ENCODE results near the gene FXR1. TPM values are rescaled to one million over a fixed set of nuclear protein-coding genes. Genes with fewer than 3 reads are reported as not detected.

FXR1 gene
- 299 and 309 TPM in 2 replicates for total RNA-seq (2013; cell fraction: nucleolus; rRNA removed)
- total RNA-seq (2014; rRNA removed) (116 and 128 TPM in 2 replicates), total RNA-seq (2014; rRNA removed; fragmentation: Illumina TruSeq; extraction: Trizol) (142 and 143 TPM in 2 replicates), total RNA-seq (2021) (108 and 114 TPM in 2 replicates), polyA plus RNA-seq (2011; rRNA removed) (159 and 221 TPM in 2 replicates), polyA plus RNA-seq (2014; fragmentation: Illumina TruSeq; extraction: Trizol) (131 and 164 TPM in 2 replicates), polyA plus RNA-seq (2014; fragmentation: Nextera tagmentation; extraction: Ambion mirVana) (10 to 100 TPM; 46.0 to 62.9 TPM), polyA plus RNA-seq (2014; rRNA removed) (78.2 and 89.1 TPM in 2 replicates), polyA plus RNA-seq (2016; fragmentation: Nextera tagmentation; extraction: Ambion mirVana) (10 to 100 TPM; 38.5 to 39.4 TPM), polyA minus RNA-seq (2011; rRNA and poly(A)+ RNA removed) (167 and 213 TPM in 2 replicates), Bru-seq, nascent RNA (percentile 94 among the genes with signal in this experiment), BruChase-seq, experiment 1, labeled RNA remaining after a 6-hour chase (percentile 93 among the genes with signal in this experiment), BruChase-seq, experiment 2, labeled RNA remaining after a 2-hour chase (percentile 94 among the genes with signal in this experiment)
- polyA plus RNA-seq (2011; ENCODE audit: low read depth) = 76.8 TPM
- polyA plus RNA-seq (2011; cell fraction: cytosol; rRNA removed) = 76.3 and 85.3 TPM in 2 replicates
- 105 and 110 TPM in 2 replicates for polyA plus RNA-seq (2011; cell fraction: nucleus; rRNA removed)
- 114 and 139 TPM in 2 replicates for polyA plus RNA-seq (2012)
- polyA minus RNA-seq (2011; cell fraction: cytosol; rRNA and poly(A)+ RNA removed) = 50.9 and 77.3 TPM in 2 replicates
- 83.8 and 134 TPM in 2 replicates for polyA minus RNA-seq (2011; cell fraction: nucleus; rRNA and poly(A)+ RNA removed)
- long read RNA-seq, experiment 1, full-length matches to known transcripts = 37 of 51 reads
- long read RNA-seq, experiment 1, partial matches to known transcripts = 3 of 51 reads
- long read RNA-seq, experiment 1, other reads (novel, unspliced or antisense) = 11 of 51 reads
- long read RNA-seq, experiment 2, full-length matches to known transcripts = 219 of 303 reads
- long read RNA-seq, experiment 2, partial matches to known transcripts = 42 of 303 reads
- long read RNA-seq, experiment 2, other reads (novel, unspliced or antisense) = 42 of 303 reads

DNA sequence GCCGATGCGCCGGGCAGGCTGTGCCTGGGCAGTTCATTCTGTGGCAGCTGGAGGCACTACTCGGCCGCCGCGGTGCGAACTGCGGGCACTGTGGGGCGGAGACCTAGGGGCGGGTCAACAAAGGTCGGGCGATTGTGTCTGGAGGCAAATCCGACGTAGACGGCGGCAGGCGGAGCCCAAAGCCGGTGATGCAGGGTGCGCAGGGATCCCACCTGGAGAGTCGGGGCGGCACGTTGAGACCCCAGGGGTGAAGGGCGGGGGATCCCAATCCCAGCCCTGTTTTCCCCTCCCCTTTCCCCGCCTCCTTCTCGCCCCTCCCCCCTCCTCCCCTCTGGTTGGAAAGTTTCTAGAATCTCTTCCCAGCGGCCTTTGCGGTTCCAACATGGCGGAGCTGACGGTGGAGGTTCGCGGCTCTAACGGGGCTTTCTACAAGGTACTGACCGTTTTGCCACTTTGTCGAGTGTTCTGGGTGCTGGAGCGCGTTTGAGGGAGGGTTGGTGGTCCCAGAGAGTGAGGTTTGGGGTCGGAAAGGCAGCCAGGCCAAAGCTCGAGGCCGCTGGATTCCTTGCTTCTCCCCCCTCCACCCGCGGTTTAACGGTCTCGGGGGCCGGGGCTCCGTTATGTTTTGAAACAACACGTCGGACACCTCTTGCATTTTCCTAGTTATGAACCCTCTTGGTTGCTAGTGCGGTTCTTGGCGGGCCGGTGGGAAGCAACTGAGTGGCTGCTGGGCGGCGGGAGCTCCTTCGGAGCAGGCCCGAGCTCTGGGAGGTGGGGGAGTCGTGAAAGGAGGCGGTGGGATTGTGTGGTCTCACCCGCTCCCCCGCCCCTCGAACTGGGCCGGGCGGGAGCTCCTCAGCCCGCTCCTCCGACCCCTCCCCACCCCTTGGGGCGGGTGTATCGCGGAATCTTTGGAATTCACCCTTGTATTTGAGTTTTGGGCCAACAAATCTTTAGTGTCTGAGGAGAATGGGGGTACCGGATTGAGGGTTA is at the start of gene FXR1:
Gene FXR1, plus strand, starts transcription at position 367 of the 993 bp plus-strand sequence. Its CDS starts 16 bp downstream, at position 383.
- WGBS (ENCODE audit: insufficient coverage, insufficient replicate concordance, low lambda C conversion rate, missing lambda C conversion rate) = 2% methylated on average over 66 of the region's 68 CpGs
- no TSS peak for BruUV-seq (replicated peaks)
- TF ChIP-seq TCF3 (IDR thresholded peaks at IDR 0.05; ENCODE audit: borderline replicate concordance, insufficient read depth, low read depth, low read length) (peak; percentile 40; the same call in 1 of the 2 replicates), IKZF1 (conservative IDR thresholded peaks at IDR 0.05) (peak; percentile 74), ETV6 (conservative IDR thresholded peaks at IDR 0.05 in 1 of 2, IDR thresholded peaks at IDR 0.05 in 1 of 2; ENCODE audit: borderline replicate concordance in 1 of 2, low read depth in 1 of 2) (no peak), PML (IDR thresholded peaks at IDR 0.05; ENCODE audit: low read length) (peak; percentile 72; the same call in 1 of the 2 replicates), EED (IDR thresholded peaks at IDR 0.05; ENCODE audit: low read depth) (peak; percentile 52; the same call in 1 of the 2 replicates), BACH1 (IDR thresholded peaks at IDR 0.05; ENCODE audit: borderline replicate concordance) (0 out of 2 replicates have a peak, but pooled peaks have one; percentile 44), PAX8 (IDR thresholded peaks at IDR 0.05) (no peak), MEF2B (IDR thresholded peaks at IDR 0.05; ENCODE audit: partially characterized antibody, poor library complexity, severe bottlenecking) (peak; percentile 34), FOXM1 (IDR thresholded peaks at IDR 0.05; ENCODE audit: low read depth, low read length) (no peak), RUNX3 (IDR thresholded peaks at IDR 0.05; ENCODE audit: low read length) (peak; percentile 90), KLF5 (IDR thresholded peaks at IDR 0.05; ENCODE audit: partially characterized antibody) (no peak), POLR2AphosphoS2 (IDR thresholded peaks at IDR 0.05; ENCODE audit: low read depth, low read length) (no peak)
- TF ChIP-seq, protein P1, sequence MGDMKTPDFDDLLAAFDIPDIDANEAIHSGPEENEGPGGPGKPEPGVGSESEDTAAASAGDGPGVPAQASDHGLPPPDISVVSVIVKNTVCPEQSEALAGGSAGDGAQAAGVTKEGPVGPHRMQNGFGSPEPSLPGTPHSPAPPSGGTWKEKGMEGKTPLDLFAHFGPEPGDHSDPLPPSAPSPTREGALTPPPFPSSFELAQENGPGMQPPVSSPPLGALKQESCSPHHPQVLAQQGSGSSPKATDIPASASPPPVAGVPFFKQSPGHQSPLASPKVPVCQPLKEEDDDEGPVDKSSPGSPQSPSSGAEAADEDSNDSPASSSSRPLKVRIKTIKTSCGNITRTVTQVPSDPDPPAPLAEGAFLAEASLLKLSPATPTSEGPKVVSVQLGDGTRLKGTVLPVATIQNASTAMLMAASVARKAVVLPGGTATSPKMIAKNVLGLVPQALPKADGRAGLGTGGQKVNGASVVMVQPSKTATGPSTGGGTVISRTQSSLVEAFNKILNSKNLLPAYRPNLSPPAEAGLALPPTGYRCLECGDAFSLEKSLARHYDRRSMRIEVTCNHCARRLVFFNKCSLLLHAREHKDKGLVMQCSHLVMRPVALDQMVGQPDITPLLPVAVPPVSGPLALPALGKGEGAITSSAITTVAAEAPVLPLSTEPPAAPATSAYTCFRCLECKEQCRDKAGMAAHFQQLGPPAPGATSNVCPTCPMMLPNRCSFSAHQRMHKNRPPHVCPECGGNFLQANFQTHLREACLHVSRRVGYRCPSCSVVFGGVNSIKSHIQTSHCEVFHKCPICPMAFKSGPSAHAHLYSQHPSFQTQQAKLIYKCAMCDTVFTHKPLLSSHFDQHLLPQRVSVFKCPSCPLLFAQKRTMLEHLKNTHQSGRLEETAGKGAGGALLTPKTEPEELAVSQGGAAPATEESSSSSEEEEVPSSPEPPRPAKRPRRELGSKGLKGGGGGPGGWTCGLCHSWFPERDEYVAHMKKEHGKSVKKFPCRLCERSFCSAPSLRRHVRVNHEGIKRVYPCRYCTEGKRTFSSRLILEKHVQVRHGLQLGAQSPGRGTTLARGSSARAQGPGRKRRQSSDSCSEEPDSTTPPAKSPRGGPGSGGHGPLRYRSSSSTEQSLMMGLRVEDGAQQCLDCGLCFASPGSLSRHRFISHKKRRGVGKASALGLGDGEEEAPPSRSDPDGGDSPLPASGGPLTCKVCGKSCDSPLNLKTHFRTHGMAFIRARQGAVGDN (IDR thresholded peaks at IDR 0.05) = 0 out of 2 replicates have a peak, but pooled peaks have one; percentile 34

More for the DNA sequence above, at the start of gene FXR1:
- no peak for FAIRE-seq
- intact Hi-C loops (cut with micrococcal nuclease; ENCODE audit: unreplicated experiment) = loop anchor here (10.0 kb wide), 2 partner anchors 288 to 792 kb away; no protein-coding TSS in a partner anchor
- DNase-seq (ENCODE audit: low read depth, low spot score) = peak; percentile 66
- H3K4me1 ChIP-seq (ENCODE audit: control insufficient read depth, insufficient read depth, low read length) = no peaks in the 10 kb centered on the region
- no peaks in the 10 kb centered on the region for H4K20me1 ChIP-seq (ENCODE audit: control insufficient read depth, insufficient read depth)
- ChIA-PET SMC1A (ENCODE audit: uncharacterized antibody, unreplicated experiment) (interaction anchor here (0.8 to 1.3 kb wide), 4 partner anchors 9 to 191 kb away, joined by 3 to 4 read pairs (median 3); no protein-coding TSS in a partner anchor), POLR2A (interaction anchor here (0.8 to 1.6 kb wide), 3 partner anchors 22 to 306 kb away, joined by 3 to 6 read pairs (median 3); no protein-coding TSS in a partner anchor), CTCF (interaction anchor here (0.7 to 2.5 kb wide), 7 partner anchors 10 to 81 kb away, joined by 3 to 10 read pairs (median 3); no protein-coding TSS in a partner anchor), RAD21 (ENCODE audit: unreplicated experiment) (interaction anchor here (1.0 to 1.8 kb wide), 5 partner anchors 21 to 311 kb away, joined by 3 to 9 read pairs (median 5); partner anchors contain the start of genes DNAJC19 and TTC14)
- peak within 1 kb of the TSS; percentile 97 for H3K27ac ChIP-seq (ENCODE audit: control insufficient read depth, insufficient read depth)
- H3K36me3 ChIP-seq (ENCODE audit: control insufficient read depth in 2 of 2, insufficient read depth in 2 of 2, low read length in 1 of 2) = peaks cover 0 to 11% of the 10 kb centered on the region in 2 experiments; a peak in 1 of 4 replicates
- H3K9ac ChIP-seq (ENCODE audit: control insufficient read depth, insufficient read depth, low read length) = peak within 1 kb of the TSS; percentile 95
- in situ Hi-C loops (cut with MboI) = no loop called here
- peak within 1 kb of the TSS; percentile 84 for H2AFZ ChIP-seq (ENCODE audit: control insufficient read depth, low read depth, low read length)
- H3K9me3 ChIP-seq (replicated peaks; ENCODE audit: control insufficient read depth, insufficient read depth, low read length) = no peaks in the 10 kb centered on the region; the same call in 2 of the 3 replicates
- H3K4me2 ChIP-seq (ENCODE audit: control insufficient read depth, insufficient read depth) = peak within 1 kb of the TSS; percentile 88
- peak within 1 kb of the TSS; percentile 97 for H3K4me3 ChIP-seq
- peak; percentile 99 for ATAC-seq
- H3K79me2 ChIP-seq (ENCODE audit: control insufficient read depth, insufficient read depth, low read length) = peaks cover 51% of the 10 kb centered on the region
- H3K27me3 ChIP-seq (replicated peaks in 1 of 2; ENCODE audit: control insufficient read depth in 2 of 2, insufficient read depth in 2 of 2, low read length in 1 of 2) = no peaks in the 10 kb centered on the region
